Muscle layer of duodenum (tissue), 2 donors: ENCODE data around the gene ITIH6.
"Not testable (repeated sequence)": the region's sequence is repeated elsewhere in the genome, so short reads cannot be mapped to it uniquely, and the experiment has no call there.

Source experiments
- H3K27ac ChIP-seq: one replicate; pipeline ENCODE4 v1.7.0; 2013; ENCODE audit warnings: mild to moderate bottlenecking, low read length
- H3K27me3 ChIP-seq: one replicate; pipeline ENCODE4 v1.7.0; 2013; ENCODE audit warnings: low read depth, mild to moderate bottlenecking, control low read depth, low read length
- H3K36me3 ChIP-seq, 2 donors: one replicate each; pipeline ENCODE4 v1.7.0; 2013; ENCODE audit warnings: low read length in 2 of 2, control low read depth in 1 of 2, mild to moderate bottlenecking in 1 of 2; ENCODE audit not compliant: insufficient read depth in 2 of 2, control insufficient read depth in 1 of 2
- H3K4me1 ChIP-seq, 2 donors: one replicate each; pipeline ENCODE4 v1.7.0; 2013; ENCODE audit warnings: low read length in 2 of 2, mild to moderate bottlenecking in 2 of 2, control low read depth in 1 of 2, moderate library complexity in 1 of 2; ENCODE audit not compliant: insufficient read depth in 2 of 2, control insufficient read depth in 1 of 2
- H3K4me3 ChIP-seq, 2 donors: one replicate each; pipeline ENCODE4 v1.7.0; 2013; ENCODE audit warnings: low read length in 2 of 2, low read depth in 1 of 2, mild to moderate bottlenecking in 1 of 2
- H3K9me3 ChIP-seq, 2 donors: one replicate each; pipeline ENCODE4 v1.7.0; 2013; ENCODE audit warnings: low read length in 2 of 2, control low read depth in 1 of 2, mild to moderate bottlenecking in 1 of 2; ENCODE audit not compliant: control insufficient read depth in 1 of 2
- donor health status: healthy.

ITIH6 gene

GRCh38 chrX:54799046-54799445 is 991 bp upstream of the ITIH6 start:
- Histone ChIP-seq H3K4me3 (no peak overlapping the region), H3K27ac (no peak overlapping the region), H3K9me3 (no peaks in the 10 kb centered on the region), H3K27me3 (no peaks in the 10 kb centered on the region), H3K36me3 (no peaks in the 10 kb centered on the region), H3K4me1 (no peaks in the 10 kb centered on the region)

GRCh38 chrX:54794795-54795194 is 3.3 kb downstream of the ITIH6 start:
- Histone ChIP-seq H3K36me3 (no peaks in the 10 kb centered on the region), H3K4me1 (no peaks in the 10 kb centered on the region), H3K4me3 (no peak overlapping the region), H3K9me3 (no peaks in the 10 kb centered on the region), H3K27ac (no peak overlapping the region), H3K27me3 (no peaks in the 10 kb centered on the region)

- Histone ChIP-seq H3K27ac (no peak overlapping the region), H3K27me3 (no peaks in the 10 kb centered on the region), H3K4me1 (no peaks in the 10 kb centered on the region), H3K9me3 (no peaks in the 10 kb centered on the region), H3K36me3 (no peaks in the 10 kb centered on the region), H3K4me3 (no peak overlapping the region)
Observed at GRCh38 chrX:54794028-54794427, 4.0 kb downstream of the ITIH6 start.

- H3K9me3 ChIP-seq, H3K4me1 ChIP-seq, H3K27me3 ChIP-seq, H3K36me3 ChIP-seq, H3K4me3 ChIP-seq, H3K27ac ChIP-seq: not testable (repeated sequence)
Observed at GRCh38 chrX:54789405-54789804, 8.7 kb downstream of the ITIH6 start.

GRCh38 chrX:54788446-54788845 is 9.6 kb downstream of the ITIH6 start:
- Histone ChIP-seq H3K4me1 (no peaks in the 10 kb centered on the region), H3K27ac (no peak overlapping the region), H3K9me3 (no peaks in the 10 kb centered on the region), H3K27me3 (no peaks in the 10 kb centered on the region), H3K4me3 (no peak overlapping the region), H3K36me3 (no peaks in the 10 kb centered on the region)

GRCh38 chrX:54786967-54787366 is 11.1 kb downstream of the ITIH6 start:
- H3K27ac ChIP-seq: no peak overlapping the region
- H3K36me3 ChIP-seq: no peaks in the 10 kb centered on the region
- no peaks in the 10 kb centered on the region for H3K27me3 ChIP-seq
- no peaks in the 10 kb centered on the region for H3K4me1 ChIP-seq
- H3K9me3 ChIP-seq: no peaks in the 10 kb centered on the region
- no peak overlapping the region for H3K4me3 ChIP-seq

- H3K4me3 ChIP-seq: no peak overlapping the region
- H3K36me3 ChIP-seq: no peaks in the 10 kb centered on the region
- no peaks in the 10 kb centered on the region for H3K4me1 ChIP-seq
- no peaks in the 10 kb centered on the region for H3K27me3 ChIP-seq
- H3K9me3 ChIP-seq: no peaks in the 10 kb centered on the region
- H3K27ac ChIP-seq: no peak overlapping the region
Observed at GRCh38 chrX:54785901-54786300, 12.2 kb downstream of the ITIH6 start.

GRCh38 chrX:54776987-54777672 is 20.9 kb downstream of the ITIH6 start:
- no peaks in the 10 kb centered on the region for H3K4me1 ChIP-seq
- H3K9me3 ChIP-seq: no peaks in the 10 kb centered on the region
- no peak overlapping the region for H3K27ac ChIP-seq
- H3K4me3 ChIP-seq: no peak overlapping the region
- H3K36me3 ChIP-seq: no peaks in the 10 kb centered on the region
- no peaks in the 10 kb centered on the region for H3K27me3 ChIP-seq

- Histone ChIP-seq H3K27me3 (no peaks in the 10 kb centered on the region), H3K9me3 (no peaks in the 10 kb centered on the region), H3K27ac (no peak overlapping the region), H3K4me1 (no peaks in the 10 kb centered on the region), H3K36me3 (no peaks in the 10 kb centered on the region), H3K4me3 (no peak overlapping the region)
Observed at GRCh38 chrX:54776061-54776460, 22.0 kb downstream of the ITIH6 start.

GRCh38 chrX:54774391-54775094 is 23.5 kb downstream of the ITIH6 start:
- H3K4me3 ChIP-seq, H3K4me1 ChIP-seq, H3K27me3 ChIP-seq, H3K36me3 ChIP-seq, H3K9me3 ChIP-seq, H3K27ac ChIP-seq: not testable (repeated sequence)

GRCh38 chrX:54758114-54759055 is 39.7 kb downstream of the ITIH6 start:
- Histone ChIP-seq H3K9me3 (no peaks in the 10 kb centered on the region), H3K27me3 (no peaks in the 10 kb centered on the region), H3K36me3 (no peaks in the 10 kb centered on the region), H3K4me3 (no peak overlapping the region), H3K27ac (no peak overlapping the region), H3K4me1 (no peaks in the 10 kb centered on the region)
